Peyer's patch (tissue), 4 donors: ENCODE results near the gene C3orf49. TPM values are rescaled to one million over a fixed set of nuclear protein-coding genes. Genes with fewer than 3 reads are reported as not detected.

Experiments
- DNase-seq, 3 donors: peaks; one replicate each; pipeline ENCODE4 v3.0.0-alpha.2; 2017 to 2019
- H3K27ac ChIP-seq, 4 donors: fragments of 200-600 bp; sonication (generic); one replicate each; pipeline ENCODE4 v1.5.1; 2016 to 2019
- H3K27me3 ChIP-seq, 2 donors: fragments of 200-600 bp; sonication (generic); one replicate each; pipeline ENCODE4 v1.5.1; 2019
- H3K36me3 ChIP-seq, 3 donors: fragments of 200-600 bp; sonication (generic); one replicate each; pipeline ENCODE4 v1.5.1; 2016 to 2019
- H3K4me1 ChIP-seq, 4 donors: fragments of 200-600 bp; sonication (generic); one replicate each; pipeline ENCODE4 v1.5.1; 2016 to 2019
- H3K4me3 ChIP-seq, 4 donors: fragments of 200-600 bp; sonication (generic); 1 replicate in 3 of 4; 2 replicates in 1 of 4; pipeline ENCODE4 v1.5.1; 2016 to 2019; ENCODE audit warnings: mild to moderate bottlenecking in 1 of 4
- H3K9me3 ChIP-seq, 4 donors: fragments of 200-600 bp; sonication (generic); one replicate each; pipeline ENCODE4 v1.5.1; 2016 to 2019; ENCODE audit warnings: mild to moderate bottlenecking in 1 of 4
- CTCF ChIP-seq, 6 experiments: fragments of 450-650 bp in 4 of 6; fragments of 200-600 bp in 2 of 6; sonication (generic) in 1 of 6; IDR thresholded peaks; one replicate each; pipeline ENCODE4 v1.5.1; 2017 to 2019; ENCODE audit warnings: antibody characterized with exemption in 6 of 6, mild to moderate bottlenecking in 3 of 6, moderate library complexity in 1 of 6
- POLR2A ChIP-seq, 2 donors: fragments of 450-650 bp; IDR thresholded peaks; one replicate each; pipeline ENCODE4 v1.5.1; 2017; ENCODE audit warnings: antibody characterized with exemption in 2 of 2, mild to moderate bottlenecking in 2 of 2, moderate library complexity in 2 of 2
- total RNA-seq, 4 donors: library from RNA; depleted of rRNA; stranded (reverse); fragments of >200 nt; gene quantifications; one replicate each; pipeline ENCODE4 v1.1.0, GENCODE V29; 2016

Gene C3orf49
- total RNA-seq, 4 donors from 2014 or later, result not detected

GRCh38 chr3:63886858-63887257, 67.8 kb downstream of the C3orf49 start:
- Histone ChIP-seq H3K4me1 (no peaks in the 10 kb centered on the region), H3K9me3 (no peaks in the 10 kb centered on the region), H3K4me3 (no peak overlapping the region), H3K27me3 (no peaks in the 10 kb centered on the region), H3K36me3 (no peaks in the 10 kb centered on the region), H3K27ac (no peak overlapping the region)
- TF ChIP-seq POLR2A (IDR thresholded peaks at IDR 0.05) (no peak), CTCF (IDR thresholded peaks at IDR 0.05) (no peak)
- no peak for DNase-seq

DNA sequence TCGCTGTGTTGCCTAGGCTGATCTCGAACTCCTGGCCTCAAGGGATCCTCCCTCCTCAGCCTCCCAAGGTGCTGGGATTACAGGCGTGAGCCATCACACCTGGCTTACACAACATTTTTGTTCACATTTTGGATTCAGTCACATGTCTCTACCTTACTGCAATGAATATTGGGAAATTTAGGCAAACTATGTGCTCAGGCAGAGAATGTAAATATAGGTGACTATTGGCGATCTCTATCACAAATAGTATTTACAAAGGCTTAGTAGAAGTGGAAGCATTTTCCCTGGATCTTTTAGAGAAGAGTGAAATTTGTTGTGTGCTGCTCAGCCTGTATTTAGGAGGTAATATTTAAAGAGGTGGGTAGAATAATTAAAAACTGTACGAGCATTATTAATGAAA, 72.4 kb downstream of the C3orf49 start:
- TF ChIP-seq CTCF (IDR thresholded peaks at IDR 0.05) (no peak), POLR2A (IDR thresholded peaks at IDR 0.05) (no peak)
- no peak for DNase-seq
- Histone ChIP-seq H3K4me3 (no peak overlapping the region), H3K27ac (no peak overlapping the region), H3K36me3 (no peaks in the 10 kb centered on the region), H3K27me3 (no peaks in the 10 kb centered on the region), H3K4me1 (peaks cover 0 to 7% (median 0%) of the 10 kb centered on the region in 4 donors), H3K9me3 (no peaks in the 10 kb centered on the region)

DNA sequence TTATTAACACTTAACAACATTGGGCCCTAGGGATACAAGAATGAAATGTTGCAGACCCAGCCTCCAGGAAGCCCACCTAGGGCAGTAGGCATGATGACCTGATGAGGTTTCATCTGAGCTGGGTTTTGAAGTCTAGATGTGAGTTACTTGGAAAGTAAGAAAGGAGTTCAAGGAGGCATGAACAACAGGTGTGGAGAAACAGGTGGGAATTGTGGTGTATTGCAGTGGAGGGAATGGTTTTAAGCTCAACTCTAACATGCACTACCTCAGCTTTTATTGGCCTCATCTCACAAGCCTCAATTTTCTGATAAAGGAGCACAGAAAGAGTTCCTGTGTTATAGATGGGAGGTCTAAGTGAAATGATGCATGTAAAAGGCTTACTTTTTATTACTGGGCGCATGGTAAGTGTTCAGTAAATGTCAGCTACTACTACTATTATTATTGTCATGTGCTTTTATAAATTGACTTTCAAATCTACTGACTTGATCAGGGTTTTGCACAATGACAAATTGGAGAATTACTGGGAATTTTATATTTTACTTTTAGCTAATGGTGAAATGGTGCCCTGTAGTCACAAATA, 73.8 kb downstream of the C3orf49 start:
- Histone ChIP-seq H3K36me3 (no peaks in the 10 kb centered on the region), H3K4me1 (peaks cover 0 to 10% (median 0%) of the 10 kb centered on the region in 4 donors), H3K9me3 (no peaks in the 10 kb centered on the region), H3K27me3 (no peaks in the 10 kb centered on the region), H3K4me3 (no peak overlapping the region), H3K27ac (no peak overlapping the region)
- DNase-seq, result no peak
- TF ChIP-seq CTCF (IDR thresholded peaks at IDR 0.05) (no peak), POLR2A (IDR thresholded peaks at IDR 0.05) (no peak)

GRCh38 chr3:63895422-63896189, 76.5 kb downstream of the C3orf49 start:
- peaks cover 0 to 6% (median 0%) of the 10 kb centered on the region in 3 donors for H3K36me3 ChIP-seq
- H3K27ac ChIP-seq, result no peak overlapping the region
- TF ChIP-seq POLR2A (IDR thresholded peaks at IDR 0.05), result no peak
- TF ChIP-seq CTCF (IDR thresholded peaks at IDR 0.05), result no peak
- peaks cover 0 to 10% (median 0%) of the 10 kb centered on the region in 4 donors for H3K4me1 ChIP-seq
- H3K27me3 ChIP-seq, result no peaks in the 10 kb centered on the region
- no peak for DNase-seq
- no peak overlapping the region for H3K4me3 ChIP-seq
- no peaks in the 10 kb centered on the region for H3K9me3 ChIP-seq

DNA sequence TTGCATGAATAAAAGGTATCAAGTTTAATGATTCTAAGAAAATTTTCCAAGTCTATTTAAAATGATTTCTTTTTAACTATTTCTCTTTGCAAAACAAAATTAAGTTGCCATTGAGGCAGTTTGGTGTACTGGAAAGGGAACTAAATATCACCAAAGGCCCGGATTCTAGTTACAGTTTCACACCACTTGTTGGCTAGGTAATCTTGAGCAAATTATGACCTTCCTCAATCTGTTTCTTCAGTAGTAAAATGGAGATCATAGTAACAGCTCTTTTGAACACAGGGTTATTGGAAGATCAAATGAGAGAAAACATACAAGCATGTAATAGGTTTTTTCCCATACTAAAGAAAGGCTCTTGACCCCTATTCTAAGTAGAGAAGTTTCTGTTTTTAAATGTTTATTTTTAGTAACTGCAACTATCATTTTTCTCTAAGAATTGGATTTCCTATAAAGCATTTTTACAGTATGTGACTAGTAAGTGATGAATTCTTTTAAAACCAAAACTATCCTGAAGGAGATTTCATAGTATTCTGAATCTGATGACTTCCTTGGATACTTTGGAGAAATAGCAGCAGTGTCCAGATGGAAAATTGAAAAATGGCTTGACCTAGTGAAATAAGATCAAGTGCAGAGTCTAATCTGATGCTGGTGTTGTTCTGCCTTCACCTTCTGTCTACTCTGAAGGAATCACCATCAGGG, 77.4 kb downstream of the C3orf49 start:
- TF ChIP-seq POLR2A (IDR thresholded peaks at IDR 0.05) (no peak), CTCF (IDR thresholded peaks at IDR 0.05) (no peak)
- H3K36me3 ChIP-seq, result peaks cover 0 to 6% (median 0%) of the 10 kb centered on the region in 3 donors
- H3K27ac ChIP-seq, result no peak overlapping the region

More for the DNA sequence above, 77.4 kb downstream of the C3orf49 start:
- Histone ChIP-seq H3K9me3 (no peaks in the 10 kb centered on the region), H3K27me3 (no peaks in the 10 kb centered on the region), H3K4me3 (no peak overlapping the region), H3K4me1 (peaks cover 0 to 10% (median 0%) of the 10 kb centered on the region in 4 donors)
- no peak for DNase-seq

Other genes with a start within 250 kb of the C3orf49 start
- gene SNTN, start 166.6 kb upstream of the C3orf49 start, total RNA-seq, result not detected
- gene THOC7, start 44.5 kb downstream of the C3orf49 start, total RNA-seq, result 10 to 100 TPM; 19.4 to 64.4 (median 36.5) TPM
- gene ATXN7, start 44.6 kb downstream of the C3orf49 start, total RNA-seq, result 10 to 100 TPM; 48.5 to 80.3 (median 75.2) TPM
- not detected for gene SCAANT1, start 93.1 kb downstream of the C3orf49 start, total RNA-seq
- 10 to 100 TPM; 37.3 to 48.7 (median 38.2) TPM for gene PSMD6, start 204.2 kb downstream of the C3orf49 start, total RNA-seq